K562 (cell line): ENCODE data around the gene SERAC1. TPM values are rescaled to one million over a fixed set of nuclear protein-coding genes. Genes with fewer than 3 reads are reported as not detected.

ENCODE experiments used
- BHLHE40 ChIP-seq: IDR thresholded peaks from 2 replicates; pipeline ENCODE4 v1.6.1; 2011; ENCODE audit warnings: low read length, improper control_type of control experiment
- CREB3 ChIP-seq: fragments of 450-650 bp; conservative IDR thresholded peaks from 2 replicates; pipeline ENCODE4 v1.6.1; 2016; ENCODE audit warnings: missing genetic modification characterization, low read depth, mild to moderate bottlenecking, missing compliant biosample characterization, moderate library complexity
- CREBBP ChIP-seq: IDR thresholded peaks from one replicate; pipeline ENCODE4 v1.6.1; 2012; ENCODE audit warnings: low read depth, mild to moderate bottlenecking, control low read depth, inconsistent platforms, low read length
- FOS ChIP-seq: IDR thresholded peaks from 3 replicates; pipeline ENCODE4 v1.6.1; 2011; ENCODE audit not compliant: insufficient read length; ENCODE audit errors: extremely low read depth
- FOSL1 ChIP-seq: fragments of 200-800 bp; sonication (Bioruptor generic); conservative IDR thresholded peaks from 2 replicates; pipeline ENCODE4 v1.6.1; 2016; ENCODE audit warnings: missing genetic modification characterization, missing compliant biosample characterization
- NCOR1 ChIP-seq: fragments of 450-650 bp; IDR thresholded peaks from 2 replicates; pipeline ENCODE4 v1.6.1; 2016; ENCODE audit warnings: mild to moderate bottlenecking, moderate library complexity
- PCBP1 ChIP-seq: fragments of 200-400 bp; formaldehyde crosslinking; IDR thresholded peaks from 2 replicates; pipeline ENCODE4 v1.6.1; 2018; ENCODE audit warnings: mild to moderate bottlenecking, low read depth, low read length; ENCODE audit not compliant: poor library complexity, severe bottlenecking
- PRPF4 ChIP-seq: fragments of 200-400 bp; formaldehyde crosslinking; IDR thresholded peaks from one replicate; pipeline ENCODE4 v1.6.1; 2017; ENCODE audit warnings: low read length, low read depth, mild to moderate bottlenecking; ENCODE audit not compliant: insufficient read depth, poor library complexity, severe bottlenecking
- SMAD1 ChIP-seq: fragments of 150-350 bp; IDR thresholded peaks from 2 replicates; pipeline ENCODE4 v1.6.1; 2014; ENCODE audit warnings: low read length, low read depth; ENCODE audit not compliant: partially characterized antibody
- SUPT5H ChIP-seq: fragments of 450-650 bp; IDR thresholded peaks from 2 replicates; pipeline ENCODE4 v1.6.1; 2016
- TAL1 ChIP-seq: fragments of 450-650 bp; IDR thresholded peaks from 2 replicates; pipeline ENCODE4 v1.6.1; 2016; ENCODE audit warnings: mild to moderate bottlenecking
- TRIM28 ChIP-seq: fragments of 450-650 bp; IDR thresholded peaks from 2 replicates; pipeline ENCODE4 v1.6.1; 2017
- ZBTB26 ChIP-seq: fragments of 450-650 bp; formaldehyde crosslinking; IDR thresholded peaks from 2 replicates; pipeline ENCODE4 v1.4.0; 2022; ENCODE audit warnings: missing genetic modification characterization
- ZNF512 ChIP-seq: IDR thresholded peaks from 2 replicates; pipeline ENCODE4 v1.6.1; 2016; ENCODE audit warnings: missing genetic modification characterization, missing compliant biosample characterization
- ZNF77 ChIP-seq: fragments of 250-450 bp; sonication (Bioruptor Pico); IDR thresholded peaks from 2 replicates; pipeline ENCODE4 v1.5.0; 2020
- ZNF780A ChIP-seq: fragments of 250-450 bp; sonication (Bioruptor Pico); IDR thresholded peaks from 2 replicates; pipeline ENCODE4 v1.5.0; 2021; ENCODE audit warnings: mild to moderate bottlenecking
- polyA plus RNA-seq, 8 experiments: library from polyadenylated mRNA; depleted of rRNA in 4 of 8; stranded (reverse) in 5 of 8; unstranded in 3 of 8; fragments of >200 nt; fragmentation: Nextera tagmentation in 2 of 8; fragmentation: Illumina TruSeq in 1 of 8; extraction: Ambion mirVana in 2 of 8; extraction: Trizol in 1 of 8; gene quantifications; 2 replicates each; pipeline versions ENCODE4 v1.2.1 to v1.2.3, GENCODE V29; 2011 to 2014; ENCODE audit warnings: inconsistent platforms in 1 of 8, missing spikeins in 1 of 8
- total RNA-seq, 7 experiments: library from RNA; depleted of rRNA in 6 of 7; stranded (reverse); fragments of >200 nt in 6 of 7; fragmentation: Illumina TruSeq in 2 of 7; extraction: Trizol in 2 of 7; gene quantifications; 2 replicates each; pipeline versions ENCODE4 v1.2.1 to v1.2.3, GENCODE V29; 2011 to 2021; ENCODE audit warnings: low replicate concordance in 1 of 7
- TF ChIP-seq, protein P1 (sequence below): sonication (generic); formaldehyde crosslinking; IDR thresholded peaks from 2 replicates; pipeline ENCODE4 v1.5.0; 2020; ENCODE audit warnings: missing genetic modification reagents
- TF ChIP-seq, protein P2 (sequence below): fragments of 450-650 bp; IDR thresholded peaks from one replicate; pipeline ENCODE4 v1.6.1; 2018; ENCODE audit warnings: mild to moderate bottlenecking, moderate library complexity; ENCODE audit not compliant: partially characterized antibody
- TF ChIP-seq, protein P3 (sequence below): fragments of 450-650 bp; formaldehyde crosslinking; IDR thresholded peaks from 2 replicates; pipeline ENCODE4 v1.4.0; 2020; ENCODE audit warnings: mild to moderate bottlenecking, mixed read lengths

The SERAC1 gene
- total and polyA plus RNA-seq, 9 of the 15 experiments (the other 6 are each of a cell fraction or from before 2014, with no cell fraction given): 1.8 to 6.2 (median 2.8) TPM

- TF ChIP-seq, protein P1, sequence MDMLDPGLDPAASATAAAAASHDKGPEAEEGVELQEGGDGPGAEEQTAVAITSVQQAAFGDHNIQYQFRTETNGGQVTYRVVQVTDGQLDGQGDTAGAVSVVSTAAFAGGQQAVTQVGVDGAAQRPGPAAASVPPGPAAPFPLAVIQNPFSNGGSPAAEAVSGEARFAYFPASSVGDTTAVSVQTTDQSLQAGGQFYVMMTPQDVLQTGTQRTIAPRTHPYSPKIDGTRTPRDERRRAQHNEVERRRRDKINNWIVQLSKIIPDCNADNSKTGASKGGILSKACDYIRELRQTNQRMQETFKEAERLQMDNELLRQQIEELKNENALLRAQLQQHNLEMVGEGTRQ (CRISPR knock-in tag): no peak
- TF ChIP-seq, protein P2, sequence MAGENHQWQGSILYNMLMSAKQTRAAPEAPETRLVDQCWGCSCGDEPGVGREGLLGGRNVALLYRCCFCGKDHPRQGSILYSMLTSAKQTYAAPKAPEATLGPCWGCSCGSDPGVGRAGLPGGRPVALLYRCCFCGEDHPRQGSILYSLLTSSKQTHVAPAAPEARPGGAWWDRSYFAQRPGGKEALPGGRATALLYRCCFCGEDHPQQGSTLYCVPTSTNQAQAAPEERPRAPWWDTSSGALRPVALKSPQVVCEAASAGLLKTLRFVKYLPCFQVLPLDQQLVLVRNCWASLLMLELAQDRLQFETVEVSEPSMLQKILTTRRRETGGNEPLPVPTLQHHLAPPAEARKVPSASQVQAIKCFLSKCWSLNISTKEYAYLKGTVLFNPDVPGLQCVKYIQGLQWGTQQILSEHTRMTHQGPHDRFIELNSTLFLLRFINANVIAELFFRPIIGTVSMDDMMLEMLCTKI: no peak
- no peak for TF ChIP-seq PRPF4
- no peak for TF ChIP-seq FOS
- 0 out of 2 replicates have a peak, but pooled peaks have one; percentile 18 for TF ChIP-seq FOSL1 (tag)
- no peak for TF ChIP-seq ZNF780A (CRISPR knock-in tag)
- peak; percentile 73; the same call in 1 of the 2 replicates for TF ChIP-seq ZBTB26 (CRISPR knock-in tag)
- TF ChIP-seq PCBP1: no peak
- TF ChIP-seq BHLHE40: no peak
- no peak for TF ChIP-seq ZNF77 (CRISPR knock-in tag)
- TF ChIP-seq ZNF512 (tag): no peak
- no peak for TF ChIP-seq SUPT5H
- TF ChIP-seq CREBBP: no peak
- TF ChIP-seq TRIM28: no peak
- TF ChIP-seq TAL1: no peak
- TF ChIP-seq CREB3 (tag): no peak
- TF ChIP-seq NCOR1: no peak
- no peak for TF ChIP-seq SMAD1
- TF ChIP-seq, protein P3, sequence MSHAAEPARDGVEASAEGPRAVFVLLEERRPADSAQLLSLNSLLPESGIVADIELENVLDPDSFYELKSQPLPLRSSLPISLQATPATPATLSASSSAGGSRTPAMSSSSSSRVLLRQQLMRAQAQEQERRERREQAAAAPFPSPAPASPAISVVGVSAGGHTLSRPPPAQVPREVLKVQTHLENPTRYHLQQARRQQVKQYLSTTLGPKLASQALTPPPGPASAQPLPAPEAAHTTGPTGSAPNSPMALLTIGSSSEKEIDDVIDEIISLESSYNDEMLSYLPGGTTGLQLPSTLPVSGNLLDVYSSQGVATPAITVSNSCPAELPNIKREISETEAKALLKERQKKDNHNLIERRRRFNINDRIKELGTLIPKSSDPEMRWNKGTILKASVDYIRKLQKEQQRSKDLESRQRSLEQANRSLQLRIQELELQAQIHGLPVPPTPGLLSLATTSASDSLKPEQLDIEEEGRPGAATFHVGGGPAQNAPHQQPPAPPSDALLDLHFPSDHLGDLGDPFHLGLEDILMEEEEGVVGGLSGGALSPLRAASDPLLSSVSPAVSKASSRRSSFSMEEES: no peak
Observed at GRCh38 chr6:158213925-158214674, 46.0 kb upstream of the SERAC1 start (continued).
